ENCODE measurements around the gene OR1Q1. TPM values are rescaled to one million over a fixed set of nuclear protein-coding genes. Genes with fewer than 3 reads are reported as not detected.

Gene OR1Q1
- total RNA-seq, 3 donors from 2014 or later: 0.44 TPM; not detected in 2

GRCh38 chr9:122656378-122656777 is 41.8 kb downstream of the OR1Q1 start:
- Histone ChIP-seq H3K4me3 (no peak overlapping the region), H3K9me3 (no peaks in the 10 kb centered on the region), H3K36me3 (no peaks in the 10 kb centered on the region), H3K27ac (no peak overlapping the region), H3K4me1 (no peaks in the 10 kb centered on the region), H3K27me3 (no peaks in the 10 kb centered on the region)
- TF ChIP-seq CTCF (IDR thresholded peaks at IDR 0.05) (no peak), POLR2AphosphoS5 (IDR thresholded peaks at IDR 0.05) (no peak), POLR2A (IDR thresholded peaks at IDR 0.05) (no peak)
- intact Hi-C loops (cut with DNase I; ENCODE audit: low total_unique reads): no loop called here
- DNase-seq (ENCODE audit: low spot score in 2 of 2): no peak

GRCh38 chr9:122657527-122657926 is 43.0 kb downstream of the OR1Q1 start, which contains the start of gene OR1B1:
Gene OR1B1 (minus strand): TSS chr9:122657627.
- H3K4me1 ChIP-seq: no peaks in the 10 kb centered on the region
- DNase-seq (ENCODE audit: low spot score in 2 of 2): no peak
- H3K4me3 ChIP-seq: no peak within 1 kb of the TSS
- H3K36me3 ChIP-seq: no peaks in the 10 kb centered on the region
- no peaks in the 10 kb centered on the region for H3K9me3 ChIP-seq
- TF ChIP-seq CTCF (IDR thresholded peaks at IDR 0.05) (no peak), POLR2AphosphoS5 (IDR thresholded peaks at IDR 0.05) (no peak), POLR2A (IDR thresholded peaks at IDR 0.05) (no peak)
- no peak within 1 kb of the TSS for H3K27ac ChIP-seq
- intact Hi-C loops (cut with DNase I; ENCODE audit: low total_unique reads): no loop called here
- H3K27me3 ChIP-seq: no peaks in the 10 kb centered on the region

GRCh38 chr9:122661416-122661815 is 46.9 kb downstream of the OR1Q1 start, which contains the start of gene OR1L1:
Gene OR1L1 (plus strand): TSS chr9:122661716. CDS start chr9:122661716, 0 bp downstream.
- Histone ChIP-seq H3K4me3 (no peak within 1 kb of the TSS), H3K4me1 (no peaks in the 10 kb centered on the region), H3K9me3 (peaks cover 0 to 3% of the 10 kb centered on the region in 2 donors), H3K36me3 (no peaks in the 10 kb centered on the region), H3K27ac (no peak within 1 kb of the TSS), H3K27me3 (no peaks in the 10 kb centered on the region)
- no peak for DNase-seq (ENCODE audit: low spot score in 2 of 2)
- no peak for TF ChIP-seq POLR2AphosphoS5 (IDR thresholded peaks at IDR 0.05)
- TF ChIP-seq CTCF (IDR thresholded peaks at IDR 0.05): no peak
- no peak for TF ChIP-seq POLR2A (IDR thresholded peaks at IDR 0.05)
- intact Hi-C loops (cut with DNase I; ENCODE audit: low total_unique reads): no loop called here

Other genes starting within 250 kb of the OR1Q1 start
- gene PTGS1, start 243.7 kb upstream of the OR1Q1 start, total RNA-seq: 1 to 10 TPM; 2.6 to 8.0 (median 4.5) TPM
- gene OR1J1, start 136.8 kb upstream of the OR1Q1 start, total RNA-seq: not detected
- gene OR1J2, start 103.9 kb upstream of the OR1Q1 start, total RNA-seq: not detected
- not detected for gene OR1J4, start 95.6 kb upstream of the OR1Q1 start, total RNA-seq
- not detected for gene OR1N1, start 87.4 kb upstream of the OR1Q1 start, total RNA-seq
- under 1 TPM in 1 of 3 donors, not detected in 2; 0.73 TPM for gene OR1N2, start 61.6 kb upstream of the OR1Q1 start, total RNA-seq
- under 1 TPM in 2 of 3 donors, not detected in 1; 0.44 to 0.48 TPM for gene OR1L8, start 31.4 kb upstream of the OR1Q1 start, total RNA-seq
- not detected for gene OR1B1, start 42.9 kb downstream of the OR1Q1 start, total RNA-seq
- gene OR1L1, start 47.0 kb downstream of the OR1Q1 start, total RNA-seq: not detected
- not detected for gene OR1L3, start 60.4 kb downstream of the OR1Q1 start, total RNA-seq
- not detected for gene OR1L4, start 109.3 kb downstream of the OR1Q1 start, total RNA-seq
- gene OR1L6, start 127.6 kb downstream of the OR1Q1 start, total RNA-seq: not detected
- gene OR5C1, start 174.2 kb downstream of the OR1Q1 start, total RNA-seq: not detected
- not detected for gene OR1K1, start 185.4 kb downstream of the OR1Q1 start, total RNA-seq
- gene PDCL, start 213.8 kb downstream of the OR1Q1 start, total RNA-seq: 10 to 100 TPM; 14.2 to 24.9 (median 23.7) TPM